Peyer's patch (tissue), 4 donors: ENCODE measurements around the gene CD68. TPM values are rescaled to one million over a fixed set of nuclear protein-coding genes. Genes with fewer than 3 reads are reported as not detected.
A peak's percentile ranks its signal among the peaks of the same experiment; 100 is the strongest.

Experiments
- DNase-seq, 3 donors: peaks; one replicate each; pipeline ENCODE4 v3.0.0-alpha.2; 2017 to 2019
- H3K27ac ChIP-seq, 4 donors: fragments of 200-600 bp; sonication (generic); one replicate each; pipeline ENCODE4 v1.5.1; 2016 to 2019
- H3K27me3 ChIP-seq, 2 donors: fragments of 200-600 bp; sonication (generic); one replicate each; pipeline ENCODE4 v1.5.1; 2019
- H3K36me3 ChIP-seq, 3 donors: fragments of 200-600 bp; sonication (generic); one replicate each; pipeline ENCODE4 v1.5.1; 2016 to 2019
- H3K4me1 ChIP-seq, 4 donors: fragments of 200-600 bp; sonication (generic); one replicate each; pipeline ENCODE4 v1.5.1; 2016 to 2019
- H3K4me3 ChIP-seq, 4 donors: fragments of 200-600 bp; sonication (generic); 1 replicate in 3 of 4; 2 replicates in 1 of 4; pipeline ENCODE4 v1.5.1; 2016 to 2019; ENCODE audit warnings: mild to moderate bottlenecking in 1 of 4
- H3K9me3 ChIP-seq, 4 donors: fragments of 200-600 bp; sonication (generic); one replicate each; pipeline ENCODE4 v1.5.1; 2016 to 2019; ENCODE audit warnings: mild to moderate bottlenecking in 1 of 4
- CTCF ChIP-seq, 6 experiments: fragments of 450-650 bp in 4 of 6; fragments of 200-600 bp in 2 of 6; sonication (generic) in 1 of 6; IDR thresholded peaks; one replicate each; pipeline ENCODE4 v1.5.1; 2017 to 2019; ENCODE audit warnings: antibody characterized with exemption in 6 of 6, mild to moderate bottlenecking in 3 of 6, moderate library complexity in 1 of 6
- POLR2A ChIP-seq, 2 donors: fragments of 450-650 bp; IDR thresholded peaks; one replicate each; pipeline ENCODE4 v1.5.1; 2017; ENCODE audit warnings: antibody characterized with exemption in 2 of 2, mild to moderate bottlenecking in 2 of 2, moderate library complexity in 2 of 2
- total RNA-seq, 4 donors: library from RNA; depleted of rRNA; stranded (reverse); fragments of >200 nt; gene quantifications; one replicate each; pipeline ENCODE4 v1.1.0, GENCODE V29; 2016

Gene CD68
- total RNA-seq, 4 donors from 2014 or later = 42.1 to 149 (median 124) TPM

- Histone ChIP-seq H3K27ac (peak overlapping the region in 2 of 4 donors; percentile 3 to 100), H3K36me3 (peaks cover 0 to 60% (median 0%) of the 10 kb centered on the region in 3 donors)
- DNase-seq = no peak
These were observed 4.0 kb upstream of the CD68 start for GRCh38 chr17:7575481-7575883.

GRCh38 chr17:7575959-7576358, 3.5 kb upstream of the CD68 start:
- H3K4me1 ChIP-seq = peaks cover 4 to 69% (median 37%) of the 10 kb centered on the region in 4 donors
- H3K36me3 ChIP-seq = peaks cover 0 to 55% (median 0%) of the 10 kb centered on the region in 3 donors
- H3K27ac ChIP-seq = no peak overlapping the region
- no peaks in the 10 kb centered on the region for H3K27me3 ChIP-seq
- TF ChIP-seq POLR2A (IDR thresholded peaks at IDR 0.05) (no peak), CTCF (IDR thresholded peaks at IDR 0.05) (no peak)
- no peak overlapping the region for H3K4me3 ChIP-seq
- no peaks in the 10 kb centered on the region for H3K9me3 ChIP-seq
- DNase-seq = no peak

More at GRCh38 chr17:7575481-7575883, 4.0 kb upstream of the CD68 start:
- Histone ChIP-seq H3K4me1 (peaks cover 4 to 64% (median 32%) of the 10 kb centered on the region in 4 donors), H3K9me3 (no peaks in the 10 kb centered on the region), H3K27me3 (no peaks in the 10 kb centered on the region), H3K4me3 (no peak overlapping the region)
- TF ChIP-seq POLR2A (IDR thresholded peaks at IDR 0.05) = no peak

- Histone ChIP-seq H3K27ac (no peak overlapping the region), H3K27me3 (no peaks in the 10 kb centered on the region), H3K36me3 (peaks cover 0 to 51% (median 0%) of the 10 kb centered on the region in 3 donors), H3K9me3 (no peaks in the 10 kb centered on the region), H3K4me1 (peaks cover 4 to 74% (median 38%) of the 10 kb centered on the region in 4 donors), H3K4me3 (no peak overlapping the region)
- no peak for DNase-seq
- TF ChIP-seq POLR2A (IDR thresholded peaks at IDR 0.05) = no peak
- TF ChIP-seq CTCF (IDR thresholded peaks at IDR 0.05) = no peak
These were observed 3.0 kb upstream of the CD68 start for GRCh38 chr17:7576432-7576937.

- Histone ChIP-seq H3K27me3 (no peaks in the 10 kb centered on the region), H3K36me3 (peaks cover 0 to 51% (median 0%) of the 10 kb centered on the region in 3 donors), H3K27ac (peak overlapping the region in 2 of 4 donors; percentile 40 to 93), H3K4me1 (peaks cover 4 to 84% (median 42%) of the 10 kb centered on the region in 4 donors), H3K9me3 (no peaks in the 10 kb centered on the region), H3K4me3 (no peak overlapping the region)
- TF ChIP-seq CTCF (IDR thresholded peaks at IDR 0.05) (no peak), POLR2A (IDR thresholded peaks at IDR 0.05) (no peak)
- no peak for DNase-seq
These were observed 1.9 kb upstream of the CD68 start for GRCh38 chr17:7577327-7578199.

GRCh38 chr17:7579834-7580603, 581 bp downstream of the CD68 start:
- no peak for DNase-seq

More at GRCh38 chr17:7579834-7580603, 581 bp downstream of the CD68 start:
- H3K4me1 ChIP-seq = peaks cover 10 to 86% (median 40%) of the 10 kb centered on the region in 4 donors
- H3K4me3 ChIP-seq = peak overlapping the region in 3 of 4 donors; percentile 24 to 54 (median 48)
- H3K27ac ChIP-seq = peak overlapping the region; percentile 83 to 93 (median 90)
- H3K9me3 ChIP-seq = no peaks in the 10 kb centered on the region
- H3K27me3 ChIP-seq = no peaks in the 10 kb centered on the region
- peaks cover 0 to 39% (median 0%) of the 10 kb centered on the region in 3 donors for H3K36me3 ChIP-seq
- TF ChIP-seq CTCF (IDR thresholded peaks at IDR 0.05) (no peak), POLR2A (IDR thresholded peaks at IDR 0.05) (no peak)
